GM19043 (cell line): Measurements from ENCODE around the gene KIF6.

Experiments
- ATAC-seq: cut with Tn5 transposase; IDR thresholded peaks from one replicate; pipeline ENCODE4 v1.9.1; 2021; ENCODE audit warnings: low read depth; ENCODE audit not compliant: unreplicated experiment

The KIF6 gene

DNA sequence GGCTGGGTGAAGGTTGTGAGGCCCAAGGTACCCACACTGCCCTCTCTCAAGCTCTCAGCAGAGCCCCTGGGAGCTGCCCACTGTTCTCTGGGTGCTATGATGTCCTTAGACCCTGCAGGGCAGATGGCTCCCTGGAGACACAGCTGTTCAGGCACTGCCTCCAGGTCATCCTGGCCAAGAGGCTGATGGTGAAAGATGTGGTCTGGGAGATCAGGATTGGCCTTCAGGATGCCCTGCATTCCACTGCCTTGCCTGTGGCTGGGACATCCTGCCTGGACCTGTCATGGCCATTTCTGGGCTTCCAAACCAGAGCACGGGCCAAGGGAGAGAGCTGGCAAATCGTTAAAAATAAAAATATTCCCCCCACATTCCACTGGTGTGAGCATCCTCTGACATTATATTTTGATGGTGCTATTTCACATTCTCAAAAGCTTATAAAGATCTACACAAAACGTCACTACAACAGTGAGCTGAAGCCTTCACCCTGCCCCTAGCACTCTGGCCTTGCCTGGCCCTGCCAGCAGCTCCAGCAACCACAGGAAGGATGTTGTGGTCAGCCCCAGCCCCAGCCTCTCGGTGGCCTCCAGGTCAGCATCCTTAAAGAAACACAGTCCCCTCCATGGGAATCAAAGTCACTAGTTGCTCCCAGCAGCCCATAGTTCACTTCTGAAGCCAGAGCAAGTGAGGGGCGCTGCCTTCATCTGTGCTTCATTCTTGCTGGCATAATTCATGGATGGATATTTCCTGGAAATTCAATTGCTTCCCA lies 389.2 kb downstream of the KIF6 start:
- ATAC-seq = peak; percentile 69

DNA sequence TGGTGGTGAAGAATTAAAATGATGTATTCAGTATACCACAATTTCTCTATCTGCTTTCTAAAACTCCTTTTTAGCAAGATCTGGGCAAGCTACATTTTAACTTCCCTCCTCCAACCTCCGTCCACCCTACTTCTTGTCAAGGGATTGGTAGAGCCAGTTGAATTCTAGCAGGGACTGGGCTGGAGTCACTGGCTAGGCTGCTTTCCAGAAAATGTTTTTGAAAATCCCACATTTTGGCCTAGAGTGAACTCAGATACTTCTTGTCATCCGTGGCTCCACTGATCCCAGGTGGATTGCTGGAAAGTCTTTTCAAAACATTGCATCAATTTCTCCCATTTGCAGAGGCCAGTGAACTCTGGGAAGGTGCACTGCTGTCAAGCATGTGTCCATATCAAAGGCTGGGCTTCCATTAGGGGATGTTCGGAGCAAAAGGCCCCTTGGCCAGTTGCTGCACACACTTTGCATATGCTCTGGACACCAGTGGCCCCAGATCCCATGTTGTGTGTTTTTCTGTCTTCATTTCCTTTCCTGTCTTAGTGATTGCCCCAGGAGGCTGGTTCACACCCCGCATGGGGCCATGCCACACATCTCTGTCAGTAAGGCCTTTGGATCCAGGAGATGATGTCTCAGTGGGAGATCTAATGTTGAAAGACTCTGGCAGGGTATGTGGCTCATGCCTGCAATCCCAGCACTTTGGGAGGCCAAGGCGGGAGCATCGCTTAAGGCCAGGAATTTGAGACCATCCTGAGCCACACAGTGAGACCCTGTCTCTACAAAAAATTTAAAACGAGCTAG lies 391.4 kb downstream of the KIF6 start:
- no peak for ATAC-seq

DNA sequence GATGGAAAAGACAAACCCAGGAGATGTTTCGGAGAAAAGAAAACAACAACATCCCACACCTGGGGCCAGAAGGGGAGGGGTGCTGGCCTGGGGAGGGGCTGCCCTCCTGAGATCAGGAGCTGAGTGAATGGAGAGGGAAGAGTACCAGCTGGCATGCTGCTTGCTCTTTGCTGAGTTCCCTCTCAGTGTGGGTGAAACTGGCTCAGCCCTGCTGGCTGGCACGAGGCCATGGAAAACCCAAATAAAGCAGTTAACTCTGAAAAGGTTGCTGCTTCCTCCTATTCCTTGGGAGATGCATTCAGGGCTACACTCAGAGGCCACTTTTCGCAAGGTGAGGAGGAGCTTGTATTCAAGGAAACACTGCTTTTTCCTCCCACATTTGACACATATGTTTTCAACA lies 394.7 kb downstream of the KIF6 start:
- no peak for ATAC-seq

DNA sequence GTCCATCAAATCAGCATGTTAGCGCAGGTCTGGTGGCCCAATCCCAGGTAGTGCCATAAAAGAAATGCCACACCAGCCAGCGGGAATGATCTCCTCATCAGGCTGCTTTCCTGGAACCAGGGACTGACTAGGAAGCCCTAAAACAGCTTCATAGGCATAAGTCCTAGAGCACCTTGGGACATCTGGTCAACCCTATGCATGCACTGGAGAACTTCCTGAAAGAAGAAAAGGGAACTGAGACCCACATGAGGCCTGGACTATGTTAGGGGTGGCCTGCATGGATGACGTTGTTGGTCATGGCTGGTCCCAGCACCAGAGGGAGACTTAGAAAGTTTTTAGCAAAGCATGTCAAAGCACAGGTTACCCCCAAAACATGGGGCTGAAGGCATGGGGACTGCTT lies 395.2 kb downstream of the KIF6 start:
- ATAC-seq = peak; percentile 99

DNA sequence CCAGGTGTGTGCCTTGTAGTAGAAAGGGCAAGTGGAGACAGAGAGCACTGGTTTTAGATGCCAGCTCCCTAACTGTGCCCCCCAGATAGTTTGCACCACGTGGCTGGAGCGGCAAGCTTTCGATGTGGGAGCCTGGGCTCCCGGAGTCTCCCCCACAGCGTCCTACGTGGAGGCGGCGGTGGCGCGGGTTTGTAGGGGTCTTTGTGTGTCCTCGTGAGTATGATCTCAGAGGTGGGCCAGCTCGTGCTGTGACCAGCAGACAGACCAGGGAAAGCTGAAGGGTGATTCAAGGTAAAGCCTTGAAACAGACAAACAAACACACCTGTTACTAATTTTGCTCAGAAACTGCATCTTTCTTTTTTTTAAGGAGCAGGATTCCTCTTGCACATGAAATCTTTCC lies 397.1 kb downstream of the KIF6 start:
- ATAC-seq = no peak

DNA sequence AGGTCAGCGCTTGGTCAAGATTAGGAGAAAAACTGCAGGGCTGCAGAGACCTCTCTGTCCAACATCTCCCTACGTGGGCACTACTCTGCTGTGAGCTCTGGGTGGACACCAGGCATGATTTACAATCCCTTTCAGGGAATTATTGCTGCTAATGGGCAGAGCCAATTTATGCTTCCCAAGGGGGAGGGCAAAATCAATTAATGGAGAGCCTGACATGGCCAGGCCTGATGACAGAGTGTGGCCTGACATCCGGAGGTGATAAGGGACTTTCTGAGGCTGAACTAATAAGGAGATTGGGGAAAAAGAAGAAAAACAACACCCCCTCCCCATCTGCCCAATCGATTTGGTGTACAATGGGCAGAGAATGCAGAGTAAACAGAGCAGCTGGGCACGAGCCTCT lies 397.7 kb downstream of the KIF6 start:
- no peak for ATAC-seq

DNA sequence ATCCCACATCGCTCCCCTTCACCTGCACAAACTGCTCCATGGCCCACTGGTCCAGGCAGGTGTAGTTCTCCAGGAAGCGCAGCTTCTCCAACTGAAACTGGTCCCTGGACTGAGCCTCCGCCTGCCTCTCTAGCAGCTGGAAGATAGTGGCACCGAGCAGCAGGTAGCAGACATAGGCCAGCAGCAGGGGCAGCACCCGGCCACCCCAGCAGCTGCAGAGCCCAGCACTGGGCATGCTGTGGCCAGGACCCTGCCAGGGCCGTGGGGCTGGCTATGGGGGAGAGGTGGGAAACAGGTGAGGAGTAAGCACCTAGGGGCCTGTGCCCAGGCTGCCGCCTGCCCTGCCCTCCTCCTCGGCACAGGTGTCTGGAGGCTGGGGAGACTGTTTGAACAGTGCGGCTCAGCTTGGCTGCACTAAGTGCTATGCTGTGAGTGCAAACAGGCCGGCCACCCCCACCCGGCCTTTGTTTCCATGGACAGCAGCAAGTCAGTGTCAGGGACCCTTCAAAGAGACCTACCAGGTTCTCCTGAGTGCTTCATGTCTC lies 402.8 kb downstream of the KIF6 start, which contains the start of gene KCNK16:
KCNK16 (minus strand) TSS at position 397 of the 545 bp plus-strand sequence; CDS start at position 235, 162 bp downstream.
- no peak for ATAC-seq

DNA sequence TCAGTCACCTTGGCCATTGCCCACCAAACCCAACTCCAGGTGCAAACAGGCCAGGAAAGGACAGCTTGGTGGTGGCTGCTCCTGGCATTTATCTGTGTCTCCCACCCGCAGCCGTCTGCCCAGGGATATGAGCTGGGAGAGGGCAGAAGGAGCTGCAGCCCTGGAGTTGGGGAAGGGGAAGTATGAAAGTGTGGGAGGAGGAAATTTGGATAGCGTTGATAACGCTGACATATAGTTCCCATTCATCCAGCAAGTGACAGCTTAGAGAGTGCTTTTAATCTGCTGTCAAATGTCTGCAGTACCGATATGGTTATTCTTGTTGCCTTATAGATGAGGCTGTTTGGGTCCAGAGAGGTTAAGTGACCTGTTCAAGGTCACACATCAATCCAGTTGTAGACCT lies 403.4 kb downstream of the KIF6 start:
- no peak for ATAC-seq

DNA sequence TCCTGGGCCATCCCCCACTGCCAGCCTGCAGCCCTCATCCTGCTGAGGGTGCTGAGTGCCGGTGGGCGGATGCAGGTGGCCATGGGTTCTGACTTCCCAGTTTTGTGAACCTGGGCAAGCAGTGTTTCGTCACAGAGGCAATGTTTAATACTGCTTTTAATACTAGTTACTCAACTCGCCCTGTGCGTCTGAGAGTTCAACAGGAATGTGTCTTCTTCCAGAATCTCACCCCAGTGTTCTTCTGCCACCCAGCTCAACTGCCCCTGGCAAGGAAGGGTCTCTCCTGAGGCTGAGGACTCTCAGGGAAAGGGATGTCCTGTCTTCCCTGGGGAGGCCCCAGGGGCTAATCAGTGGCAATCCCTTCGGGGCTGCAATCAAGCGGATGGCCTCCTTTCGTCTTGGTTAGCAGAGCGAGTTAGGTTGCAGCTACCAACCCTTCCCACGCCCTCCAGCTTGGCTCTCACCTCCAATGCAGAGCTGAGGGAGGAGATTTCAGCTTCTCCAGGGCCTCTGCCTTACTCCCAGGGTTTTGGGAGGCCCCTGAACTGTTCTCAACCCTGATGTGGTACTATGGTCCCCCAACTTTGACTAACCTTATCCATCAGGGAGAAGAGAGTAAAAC lies 404.7 kb downstream of the KIF6 start:
- no peak for ATAC-seq

DNA sequence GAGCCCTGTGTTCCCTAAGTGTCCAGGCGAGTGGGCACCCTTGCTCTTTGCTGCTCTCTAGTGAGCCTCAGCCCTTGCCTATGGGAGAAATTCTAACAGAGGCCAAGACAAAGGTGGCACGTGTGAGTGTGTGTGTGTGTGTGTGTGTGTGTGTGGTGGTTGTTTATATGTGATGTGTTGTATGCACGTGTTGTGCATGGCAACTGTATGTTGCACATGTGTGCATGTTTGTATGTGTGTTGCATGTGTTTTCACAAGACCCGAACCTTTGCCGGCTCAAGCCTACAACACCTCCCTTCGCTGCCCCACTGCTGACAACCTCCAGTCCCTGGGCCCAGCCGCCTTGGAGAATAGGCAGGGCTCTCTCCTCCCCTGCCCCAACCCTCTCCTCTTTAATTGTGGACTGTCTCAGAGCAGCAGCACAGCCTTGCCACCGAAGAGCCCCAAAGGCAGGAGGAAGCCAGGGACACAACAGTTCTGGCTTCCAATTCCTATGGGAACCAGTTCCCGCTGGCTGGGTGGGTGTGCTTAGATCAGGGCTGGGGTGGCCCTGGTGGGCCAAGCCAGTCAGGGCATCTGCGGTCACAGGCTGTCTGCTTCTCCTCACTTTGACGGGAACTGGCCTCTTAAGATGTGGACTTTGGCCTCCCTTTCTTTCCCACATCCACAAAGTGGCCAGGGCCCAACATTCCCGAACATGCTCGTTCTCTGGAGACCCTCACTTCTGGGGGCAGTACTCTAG lies 405.4 kb downstream of the KIF6 start:
- ATAC-seq = no peak

DNA sequence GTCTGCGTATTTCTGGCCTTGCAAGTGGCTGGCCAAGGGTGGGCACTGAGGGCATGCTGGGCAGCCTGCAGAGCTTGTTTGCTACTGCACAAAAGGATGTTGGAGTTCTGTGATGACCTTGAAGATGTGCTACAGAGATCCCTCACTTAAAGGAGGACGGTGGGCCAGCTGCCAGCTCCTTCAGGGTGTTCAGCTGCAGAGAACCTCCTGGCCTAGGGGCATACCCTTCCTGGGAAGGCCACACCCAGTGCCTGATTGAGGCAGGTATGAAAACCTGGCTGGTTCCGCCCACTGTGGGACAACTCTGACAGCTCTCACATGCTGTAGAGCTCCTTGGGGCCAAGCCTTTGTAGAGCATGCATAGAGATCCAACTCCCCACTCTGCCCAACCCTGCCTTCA lies 408.0 kb downstream of the KIF6 start:
- no peak for ATAC-seq

DNA sequence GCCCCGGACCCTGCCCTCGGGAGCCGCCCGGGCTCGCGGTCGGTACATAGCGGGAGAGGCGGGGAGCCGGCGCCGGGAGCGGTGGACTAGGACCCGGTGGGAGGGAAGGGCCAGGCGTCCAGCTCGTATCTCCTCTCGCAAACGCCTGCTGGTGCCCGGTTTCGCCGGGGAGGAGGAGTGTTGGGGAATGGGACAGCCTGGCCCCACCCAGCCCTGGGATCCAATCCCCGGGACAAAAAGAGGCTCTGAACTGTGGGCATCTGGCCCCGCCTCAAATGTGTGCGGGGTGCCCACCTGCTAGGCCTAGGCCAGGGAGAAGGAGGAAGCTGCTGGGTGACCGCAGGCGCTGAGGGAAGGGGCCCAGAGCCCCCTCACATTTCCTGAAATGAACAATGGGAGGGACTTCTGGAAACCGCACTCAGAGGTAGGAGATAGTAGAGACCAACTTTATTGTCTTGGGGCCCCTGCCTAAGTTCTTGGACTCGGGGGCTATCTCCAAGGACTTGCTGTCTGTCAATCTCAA lies 410.9 kb downstream of the KIF6 start, which contains the start of gene KCNK17:
KCNK17 (minus strand) TSS at position 147 of the 523 bp plus-strand sequence; CDS start at position 48, 99 bp downstream.
- no peak for ATAC-seq

DNA sequence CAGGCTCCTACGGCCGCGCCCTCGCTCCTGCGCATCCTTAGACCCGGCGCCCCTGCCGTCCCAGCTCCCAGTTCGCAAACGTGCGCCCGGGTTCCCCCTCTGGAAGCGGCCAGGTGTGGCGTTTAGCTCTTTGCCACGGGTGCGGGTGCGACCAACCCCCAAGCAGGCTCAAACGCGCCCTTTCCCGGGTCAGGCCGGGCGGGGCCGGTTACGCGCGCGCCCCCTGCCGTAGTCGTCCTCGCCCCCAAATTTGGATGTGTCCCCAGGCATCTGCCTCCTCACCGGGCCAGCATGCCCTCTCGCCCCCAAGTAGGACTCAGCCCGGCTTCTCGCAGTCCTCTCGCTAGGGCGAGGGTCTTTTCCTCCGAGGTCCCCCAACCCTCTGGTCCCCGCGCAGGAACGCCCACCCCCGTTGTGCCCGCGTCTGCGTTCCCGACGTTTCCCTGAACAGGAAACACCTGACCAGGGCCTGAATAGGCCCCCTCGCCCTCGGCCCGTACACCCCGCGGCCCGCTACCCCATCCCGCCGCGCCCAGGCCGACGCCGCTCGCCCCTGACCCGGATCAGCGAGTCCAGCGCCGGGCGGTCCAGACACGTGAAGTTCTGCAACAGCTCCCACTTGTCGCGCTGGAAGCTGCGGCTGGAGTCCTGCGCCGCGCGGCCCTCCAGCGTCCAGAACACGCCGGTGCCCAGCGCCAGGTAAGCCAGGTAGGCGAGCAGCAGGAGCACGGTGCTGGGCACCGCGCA lies 411.5 kb downstream of the KIF6 start:
- ATAC-seq = no peak

DNA sequence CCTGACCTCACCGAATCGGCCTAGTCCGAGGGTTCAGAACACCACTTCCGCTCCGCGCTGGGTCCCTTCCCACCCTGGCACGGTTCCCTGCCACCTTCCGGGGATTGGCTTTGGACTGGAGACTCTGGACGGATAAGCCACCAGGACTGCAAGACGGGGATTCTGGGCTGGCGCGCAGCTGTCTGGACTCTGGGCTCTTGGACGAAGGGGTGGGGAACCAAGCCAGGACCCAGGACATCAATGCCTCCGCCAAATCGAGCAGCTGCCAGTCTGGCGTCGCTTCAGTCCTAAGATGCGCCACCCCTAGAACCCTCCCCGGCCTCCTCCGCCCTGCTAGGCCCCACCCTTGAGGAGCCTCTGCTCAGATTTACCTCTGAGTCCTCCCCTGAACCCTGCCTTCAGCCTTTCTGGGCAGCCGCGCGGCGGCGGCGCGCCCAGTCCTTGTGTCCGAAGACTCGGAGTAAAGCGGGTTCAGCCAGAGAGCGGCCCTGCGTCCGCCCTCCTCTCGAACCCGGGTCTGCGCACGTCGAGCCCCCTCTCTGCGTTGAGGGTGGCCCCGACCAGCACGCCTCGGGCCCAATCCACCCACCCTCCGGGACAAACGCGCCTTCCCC lies 412.2 kb downstream of the KIF6 start:
- no peak for ATAC-seq

DNA sequence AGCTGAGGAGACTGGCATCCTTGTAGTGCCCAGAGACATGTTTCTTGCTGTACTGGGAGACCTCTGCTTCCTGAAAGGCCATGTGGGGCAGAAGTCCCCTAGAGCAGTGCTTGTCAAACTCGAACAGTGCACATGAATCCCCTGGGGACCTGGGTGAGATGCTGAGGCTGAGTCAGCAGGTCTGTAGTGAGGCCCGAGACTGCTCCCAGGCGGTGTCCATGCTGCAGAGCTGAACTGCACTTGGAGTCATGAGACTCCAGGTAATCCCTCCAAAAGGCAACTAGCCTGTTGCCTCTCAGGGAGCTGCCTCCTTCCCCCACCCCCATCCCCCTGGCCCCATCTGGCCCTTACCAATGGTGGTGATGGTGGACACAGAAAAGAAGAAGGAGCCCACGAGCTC lies 414.7 kb downstream of the KIF6 start:
- no peak for ATAC-seq

DNA sequence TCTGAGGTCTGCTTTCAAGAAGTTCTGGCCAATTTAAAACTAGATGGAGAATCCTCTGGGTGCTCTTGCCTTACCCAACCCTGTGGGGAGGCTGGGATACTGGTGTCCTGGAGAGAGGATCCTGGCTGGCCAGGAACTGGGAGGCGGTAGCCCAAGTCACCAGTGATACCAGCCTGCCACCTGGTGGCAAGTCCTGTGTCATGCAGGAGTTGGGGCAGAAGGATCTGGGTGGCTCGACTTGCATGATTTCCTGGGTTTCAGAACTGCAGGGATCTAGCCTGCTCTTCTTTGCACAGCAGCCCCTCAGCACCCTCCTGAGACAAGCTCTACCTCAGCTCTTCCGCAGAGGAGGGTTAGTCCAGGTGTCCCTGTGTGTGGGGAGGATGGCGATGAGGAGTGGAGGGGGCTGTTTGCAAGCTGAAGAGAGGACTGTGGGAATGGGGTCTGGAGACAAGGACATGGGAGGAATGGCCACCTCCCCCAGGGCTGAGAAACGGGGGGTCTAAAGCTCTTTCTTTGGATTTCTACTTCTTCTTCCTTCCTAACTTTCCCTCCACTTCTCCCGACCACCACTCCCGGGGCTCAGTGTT lies 415.2 kb downstream of the KIF6 start:
- no peak for ATAC-seq

DNA sequence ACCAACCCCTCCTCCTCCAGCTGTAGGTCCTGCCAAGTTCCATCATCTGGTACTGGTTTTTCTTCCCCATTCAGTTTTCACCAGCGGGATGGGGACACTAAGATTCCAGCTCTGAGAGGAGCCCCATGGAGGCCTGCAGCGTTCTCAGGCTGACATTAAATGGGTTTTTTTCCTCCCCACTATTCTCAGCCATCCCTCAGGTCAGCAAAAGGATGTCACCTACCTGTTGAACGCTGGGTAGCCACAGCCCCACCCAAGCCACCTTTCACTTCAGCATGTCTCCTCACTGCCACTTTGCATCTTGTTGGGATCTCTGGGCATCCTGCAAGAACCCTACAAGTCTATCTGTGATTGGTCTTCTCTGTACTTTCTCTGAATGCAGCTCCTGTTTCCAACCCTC lies 417.7 kb downstream of the KIF6 start:
- no peak for ATAC-seq

DNA sequence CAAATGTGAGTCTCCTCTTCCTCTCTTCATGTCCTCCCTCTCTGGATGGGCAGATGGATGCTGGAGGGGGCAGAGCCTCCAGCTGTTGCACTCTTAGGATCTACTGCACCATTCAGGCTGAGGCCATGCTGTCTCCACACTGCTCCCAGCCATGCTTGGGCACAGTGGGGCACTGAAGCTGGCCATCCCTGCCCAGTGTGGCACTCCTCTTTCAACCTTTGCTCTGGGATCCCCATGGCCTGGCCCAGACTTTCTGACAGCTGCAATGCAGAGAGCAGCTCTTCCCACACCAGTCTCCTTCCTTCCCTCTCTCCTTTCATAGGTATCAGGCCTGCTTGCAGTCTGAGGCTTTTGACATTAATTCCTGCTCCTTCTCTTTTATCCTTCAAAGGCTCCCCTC lies 420.3 kb downstream of the KIF6 start:
- no peak for ATAC-seq
